ENCODE results near the gene KRCC1. TPM values are rescaled to one million over a fixed set of nuclear protein-coding genes. Genes with fewer than 3 reads are reported as not detected.
"Not testable (repeated sequence)": the region's sequence is repeated elsewhere in the genome, so short reads cannot be mapped to it uniquely, and the experiment has no call there.

The KRCC1 gene
- total RNA-seq, 2 experiments from 2014 or later: 10.6 to 11.0 TPM

DNA sequence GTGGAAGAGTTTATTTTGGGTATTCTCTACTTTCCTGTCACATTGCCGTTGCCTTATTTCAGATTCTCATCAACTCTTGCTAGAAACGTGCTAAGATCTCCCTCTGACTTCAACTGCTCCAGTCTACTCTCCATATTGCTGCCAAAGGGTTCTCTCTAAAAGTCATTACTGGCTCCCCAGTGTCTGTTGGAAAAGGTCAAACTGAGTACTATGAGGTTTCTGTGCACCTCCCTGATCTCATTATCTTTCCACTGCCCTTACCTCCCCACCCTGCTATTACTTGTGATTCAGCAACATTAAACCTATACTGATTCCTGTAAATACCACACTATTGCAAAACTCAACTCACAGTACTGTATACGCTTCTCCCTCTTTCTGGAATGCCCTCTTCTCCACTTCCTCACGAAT, 1.9 kb upstream of the KRCC1 start:
- no peak overlapping the region for H3K27ac Mint-ChIP-seq
- peaks cover 35% of the 10 kb centered on the region for H3K4me1 Mint-ChIP-seq (ENCODE audit: low read depth)
- H3K36me3 Mint-ChIP-seq: peaks cover 19% of the 10 kb centered on the region
- no peaks in the 10 kb centered on the region for H3K9me3 Mint-ChIP-seq
- H3K27me3 Mint-ChIP-seq: no peaks in the 10 kb centered on the region
- CTCF ChIA-PET: no interaction called here
- intact Hi-C loops (cut with micrococcal nuclease): no loop called here
- POLR2A ChIA-PET: no interaction called here
- H3K4me3 Mint-ChIP-seq: no peak overlapping the region
- DNase-seq: no peak

DNA sequence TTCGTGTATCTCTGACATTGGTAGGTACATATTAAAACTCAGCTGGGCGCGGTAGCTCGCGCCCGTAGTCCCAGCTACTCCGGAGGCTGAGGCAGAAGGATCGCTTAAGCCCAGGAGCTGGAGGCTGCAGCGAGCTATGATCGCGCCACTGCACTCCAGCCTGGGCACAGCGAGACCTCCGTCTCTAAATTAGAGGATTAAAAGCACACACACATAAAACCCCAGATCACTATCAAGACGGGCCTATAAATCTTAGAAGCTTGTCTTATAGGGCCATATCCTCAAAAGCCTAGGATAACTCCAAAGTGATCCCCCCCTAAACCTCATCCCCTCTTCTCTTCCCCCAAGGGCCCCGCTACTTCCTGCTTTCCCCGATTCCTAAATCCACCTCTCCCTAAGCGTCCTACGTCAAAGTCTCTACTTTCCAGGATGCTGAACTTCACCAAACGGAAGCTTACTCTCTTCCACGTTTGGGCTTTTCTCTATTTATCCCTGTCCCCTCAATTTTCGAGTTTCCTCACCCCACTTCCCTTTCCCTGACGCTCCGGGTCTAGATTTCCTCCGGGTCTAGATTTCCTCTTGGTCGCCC, 707 bp downstream of the KRCC1 start:
- POLR2A ChIA-PET: interaction anchor here (1.2 to 1.7 kb wide), 2 partner anchors 15 to 39 kb away, joined by 5 to 20 read pairs; partner anchors contain the start of gene RNU2-63P
- H3K9me3 Mint-ChIP-seq: no peaks in the 10 kb centered on the region
- H3K36me3 Mint-ChIP-seq: peaks cover 19% of the 10 kb centered on the region

DNA sequence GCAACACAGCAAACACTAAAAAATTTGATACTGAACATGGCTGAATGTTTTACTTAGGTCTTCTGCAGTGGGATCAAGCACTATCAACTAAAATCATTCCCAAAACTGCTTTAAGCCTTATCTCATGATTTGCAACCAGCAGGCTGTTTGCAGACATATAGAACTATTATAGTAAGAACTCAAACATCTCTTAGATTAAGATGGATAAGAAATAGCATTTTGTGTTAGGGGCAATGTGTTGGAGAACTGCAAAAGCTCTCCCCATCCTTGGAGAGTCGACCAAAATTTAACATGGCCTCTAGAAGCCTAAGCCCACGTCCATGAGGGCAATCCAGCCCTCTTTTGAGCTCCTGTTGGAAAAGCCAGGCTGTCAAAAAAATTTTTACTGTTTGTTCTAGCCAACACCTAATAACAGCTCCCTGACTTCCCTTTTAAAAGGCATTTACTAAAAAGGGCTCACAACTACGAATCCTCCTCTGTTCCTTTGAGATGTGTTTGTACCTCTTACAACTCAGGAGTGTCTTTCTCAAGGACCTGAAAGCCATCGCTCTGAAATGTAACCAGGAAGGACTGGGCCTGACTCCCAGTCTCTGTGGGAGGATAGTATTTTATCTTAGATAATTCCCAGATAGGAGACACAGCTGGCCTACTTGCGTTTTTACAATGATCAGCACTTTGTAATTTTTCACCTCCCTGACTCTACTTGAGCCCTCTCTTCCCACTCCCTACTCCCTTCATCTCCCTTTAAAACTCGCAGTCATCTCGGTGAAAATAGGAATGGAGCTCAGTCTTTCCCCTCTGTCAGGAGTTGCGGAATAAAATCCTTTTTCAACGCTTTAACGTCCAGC, 1.4 kb downstream of the KRCC1 start:
- Mint-ChIP-seq H3K27ac (peak overlapping the region; percentile 96), H3K9me3 (no peaks in the 10 kb centered on the region), H3K36me3 (peaks cover 19% of the 10 kb centered on the region), H3K4me1 (ENCODE audit: low read depth) (peaks cover 57% of the 10 kb centered on the region), H3K27me3 (no peaks in the 10 kb centered on the region), H3K4me3 (peak overlapping the region; percentile 89)
- POLR2A ChIA-PET: interaction anchor here (1.2 to 1.7 kb wide), 2 partner anchors 14 to 38 kb away, joined by 5 to 20 read pairs; partner anchors contain the start of gene RNU2-63P
- CTCF ChIA-PET: interaction anchor here (0.6 to 1.7 kb wide), 4 partner anchors 20 to 106 kb away, joined by 3 to 12 read pairs (median 5); no protein-coding TSS in a partner anchor
- intact Hi-C loops (cut with micrococcal nuclease): no loop called here
- DNase-seq: no peak

More for the DNA sequence above, 707 bp downstream of the KRCC1 start:
- Mint-ChIP-seq H3K27ac (peak overlapping the region; percentile 96), H3K4me1 (ENCODE audit: low read depth) (peaks cover 52% of the 10 kb centered on the region), H3K4me3 (peak overlapping the region; percentile 89), H3K27me3 (no peaks in the 10 kb centered on the region)
- intact Hi-C loops (cut with micrococcal nuclease): loop anchor here (1.0 kb wide), 1 partner anchor 39 kb away; the partner anchor contains the start of gene RNU2-63P
- DNase-seq: no peak
- CTCF ChIA-PET: interaction anchor here (0.6 to 1.7 kb wide), 4 partner anchors 21 to 105 kb away, joined by 3 to 12 read pairs (median 5); no protein-coding TSS in a partner anchor

DNA sequence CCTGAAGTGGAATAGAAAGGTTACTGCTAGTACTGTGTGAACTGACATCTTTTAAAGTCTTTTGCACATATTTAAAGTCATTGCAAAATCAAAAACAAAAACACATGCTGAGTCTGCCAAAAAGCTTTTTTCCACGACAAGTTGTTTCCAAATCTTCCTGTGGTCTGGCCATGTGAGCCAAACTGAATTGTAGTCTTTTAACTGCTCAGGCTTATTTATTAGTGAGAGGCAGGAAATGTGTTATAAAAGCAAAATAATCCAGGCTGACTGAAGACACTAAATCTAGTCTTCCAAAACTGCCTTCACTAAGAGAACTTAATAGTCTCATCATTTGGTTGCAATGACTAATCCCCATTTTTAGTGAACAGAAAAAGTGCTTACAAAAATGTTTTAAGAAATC, 2.3 kb downstream of the KRCC1 start:
- DNase-seq: no peak
- intact Hi-C loops (cut with micrococcal nuclease): no loop called here
- ChIA-PET POLR2A (interaction anchor here (1.0 kb wide), 1 partner anchor 36 kb away, joined by 3 read pairs; no protein-coding TSS in a partner anchor), CTCF (no interaction called here)
- H3K36me3 Mint-ChIP-seq: peaks cover 20% of the 10 kb centered on the region
- H3K4me3 Mint-ChIP-seq: peak overlapping the region; percentile 89
- H3K9me3 Mint-ChIP-seq: no peaks in the 10 kb centered on the region
- H3K4me1 Mint-ChIP-seq (ENCODE audit: low read depth): peaks cover 61% of the 10 kb centered on the region
- peak overlapping the region; percentile 96 for H3K27ac Mint-ChIP-seq
- no peaks in the 10 kb centered on the region for H3K27me3 Mint-ChIP-seq

DNA sequence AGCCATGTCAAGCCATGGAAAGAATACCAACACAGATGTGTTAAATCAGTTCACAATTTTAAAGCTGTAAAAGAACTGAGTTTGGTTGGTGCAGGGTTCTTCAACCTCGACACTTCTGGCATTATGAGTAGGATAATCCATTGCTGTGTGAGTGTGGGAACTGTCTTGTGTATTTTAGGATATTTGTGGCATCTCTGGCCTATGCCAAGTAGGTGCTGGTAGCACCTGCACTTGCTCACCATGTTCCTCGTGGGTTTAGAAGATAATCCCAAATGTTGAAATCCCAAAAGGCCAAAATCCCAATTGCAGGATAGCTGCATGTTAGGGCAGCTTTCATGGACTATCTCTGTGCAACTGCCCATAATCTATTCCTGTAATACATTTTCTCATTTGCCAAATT, 3.8 kb downstream of the KRCC1 start:
- H3K4me1 Mint-ChIP-seq (ENCODE audit: low read depth): peaks cover 64% of the 10 kb centered on the region
- no peak overlapping the region for H3K27ac Mint-ChIP-seq

DNA sequence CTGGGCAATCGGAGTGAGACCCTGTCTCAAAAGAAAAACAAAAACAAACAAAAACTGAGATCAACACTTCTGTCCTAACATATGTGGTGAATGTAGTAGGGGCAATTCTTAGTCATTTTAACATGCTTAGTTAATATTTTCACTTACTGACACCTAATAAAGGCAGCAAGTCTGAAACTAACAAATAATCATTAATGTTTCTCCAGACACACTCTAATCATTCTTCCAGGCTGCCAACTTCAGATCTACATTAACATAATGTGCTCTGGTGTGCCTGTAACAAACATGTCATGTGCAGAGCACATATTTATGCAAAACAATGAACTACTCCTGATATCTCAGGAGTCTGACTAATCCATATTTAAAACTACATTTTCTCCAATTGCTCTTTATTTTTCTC, 6.0 kb downstream of the KRCC1 start:
- intact Hi-C loops (cut with micrococcal nuclease): no loop called here
- Mint-ChIP-seq H3K4me3 (no peak overlapping the region), H3K27me3 (no peaks in the 10 kb centered on the region), H3K36me3 (peaks cover 12% of the 10 kb centered on the region), H3K4me1 (ENCODE audit: low read depth) (peaks cover 64% of the 10 kb centered on the region), H3K27ac (no peak overlapping the region), H3K9me3 (no peaks in the 10 kb centered on the region)
- CTCF ChIA-PET: interaction anchor here (0.7 to 4.5 kb wide), 4 partner anchors 10 to 110 kb away, joined by 3 to 30 read pairs (median 4); no protein-coding TSS in a partner anchor
- POLR2A ChIA-PET: no interaction called here
- DNase-seq: no peak

More for the DNA sequence above, 3.8 kb downstream of the KRCC1 start:
- POLR2A ChIA-PET: no interaction called here
- peaks cover 20% of the 10 kb centered on the region for H3K36me3 Mint-ChIP-seq
- no peaks in the 10 kb centered on the region for H3K9me3 Mint-ChIP-seq
- no peak for DNase-seq
- CTCF ChIA-PET: no interaction called here
- intact Hi-C loops (cut with micrococcal nuclease): no loop called here
- H3K27me3 Mint-ChIP-seq: no peaks in the 10 kb centered on the region
- H3K4me3 Mint-ChIP-seq: no peak overlapping the region

DNA sequence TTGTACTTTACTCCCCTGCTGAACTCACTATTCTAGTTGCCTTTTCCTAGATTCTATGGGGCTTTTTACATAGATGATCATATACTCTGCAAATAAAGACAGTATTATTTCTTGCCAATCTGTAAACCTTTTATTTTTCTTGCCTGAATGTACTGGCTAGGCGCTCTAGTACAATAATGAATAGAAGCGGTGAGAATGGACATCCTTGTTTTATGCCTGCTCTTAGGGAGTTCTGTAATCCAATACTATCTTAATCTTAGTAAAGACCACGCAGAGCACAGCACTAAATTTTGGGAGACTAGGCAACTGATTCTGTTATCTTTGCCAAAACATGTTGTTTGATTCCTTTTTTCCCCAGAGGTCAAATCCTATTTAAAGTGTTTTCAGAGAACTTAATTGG, 7.0 kb downstream of the KRCC1 start:
- CTCF ChIA-PET: interaction anchor here (0.6 to 4.5 kb wide), 4 partner anchors 9 to 407 kb away, joined by 3 to 30 read pairs (median 4); no protein-coding TSS in a partner anchor
- Mint-ChIP-seq H3K4me1 (ENCODE audit: low read depth) (peaks cover 56% of the 10 kb centered on the region), H3K27me3 (no peaks in the 10 kb centered on the region), H3K36me3 (peaks cover 12% of the 10 kb centered on the region), H3K27ac (no peak overlapping the region), H3K4me3 (no peak overlapping the region), H3K9me3 (no peaks in the 10 kb centered on the region)
- POLR2A ChIA-PET: no interaction called here
- intact Hi-C loops (cut with micrococcal nuclease): no loop called here
- DNase-seq: no peak

DNA sequence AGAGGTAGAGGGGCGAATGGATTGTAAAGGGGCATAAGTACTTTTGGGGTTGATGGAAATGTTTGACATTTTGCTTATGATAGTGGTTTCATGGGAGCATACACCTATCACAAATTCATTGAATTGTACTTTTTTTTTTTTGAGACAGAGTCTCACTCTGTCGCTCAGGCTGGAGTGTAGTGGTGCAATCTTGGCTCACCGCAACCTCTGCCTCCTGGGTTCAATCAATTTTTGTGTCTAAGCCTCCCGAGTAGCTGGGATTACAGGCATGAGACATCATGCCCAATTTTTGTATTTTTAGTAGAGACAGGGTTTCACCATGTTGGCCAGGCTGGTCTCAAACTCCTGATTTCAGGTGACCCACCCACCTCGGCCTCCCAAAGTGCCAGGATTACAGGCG, 10.0 kb downstream of the KRCC1 start:
- H3K36me3 Mint-ChIP-seq; H3K27me3 Mint-ChIP-seq; intact Hi-C loops (cut with micrococcal nuclease); H3K9me3 Mint-ChIP-seq; DNase-seq; H3K27ac Mint-ChIP-seq; H3K4me3 Mint-ChIP-seq; POLR2A ChIA-PET: not testable (repeated sequence)
- CTCF ChIA-PET: interaction anchor here (0.7 kb wide), 1 partner anchor 15 kb away, joined by 3 read pairs; no protein-coding TSS in a partner anchor
- H3K4me1 Mint-ChIP-seq (ENCODE audit: low read depth): peaks cover 54% of the 10 kb centered on the region

DNA sequence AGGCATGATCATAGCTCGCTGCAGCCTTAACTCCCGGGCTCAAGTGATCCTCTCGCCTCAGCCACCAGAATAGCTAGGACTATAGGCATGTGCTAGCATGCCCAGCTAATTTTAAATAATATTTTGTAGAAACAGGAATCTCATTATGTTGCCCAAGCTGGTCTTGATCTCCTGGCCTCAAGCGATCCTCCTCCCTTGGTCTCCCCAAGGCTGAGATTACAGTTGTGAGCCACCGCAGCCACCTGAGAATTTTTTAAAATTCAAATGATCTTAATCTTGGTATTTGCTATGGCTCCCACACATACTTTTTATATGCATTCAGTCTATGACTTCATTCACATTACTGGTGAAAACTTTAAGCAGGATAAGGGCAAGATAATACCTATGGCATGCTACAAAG, 13.1 kb downstream of the KRCC1 start:
- no peaks in the 10 kb centered on the region for H3K9me3 Mint-ChIP-seq
- POLR2A ChIA-PET: no interaction called here
- intact Hi-C loops (cut with micrococcal nuclease): no loop called here
- H3K4me1 Mint-ChIP-seq (ENCODE audit: low read depth): peaks cover 51% of the 10 kb centered on the region
- CTCF ChIA-PET: no interaction called here
- H3K4me3 Mint-ChIP-seq: no peak overlapping the region
- no peak overlapping the region for H3K27ac Mint-ChIP-seq
- H3K27me3 Mint-ChIP-seq: no peaks in the 10 kb centered on the region
- peaks cover 6% of the 10 kb centered on the region for H3K36me3 Mint-ChIP-seq
- DNase-seq: no peak

DNA sequence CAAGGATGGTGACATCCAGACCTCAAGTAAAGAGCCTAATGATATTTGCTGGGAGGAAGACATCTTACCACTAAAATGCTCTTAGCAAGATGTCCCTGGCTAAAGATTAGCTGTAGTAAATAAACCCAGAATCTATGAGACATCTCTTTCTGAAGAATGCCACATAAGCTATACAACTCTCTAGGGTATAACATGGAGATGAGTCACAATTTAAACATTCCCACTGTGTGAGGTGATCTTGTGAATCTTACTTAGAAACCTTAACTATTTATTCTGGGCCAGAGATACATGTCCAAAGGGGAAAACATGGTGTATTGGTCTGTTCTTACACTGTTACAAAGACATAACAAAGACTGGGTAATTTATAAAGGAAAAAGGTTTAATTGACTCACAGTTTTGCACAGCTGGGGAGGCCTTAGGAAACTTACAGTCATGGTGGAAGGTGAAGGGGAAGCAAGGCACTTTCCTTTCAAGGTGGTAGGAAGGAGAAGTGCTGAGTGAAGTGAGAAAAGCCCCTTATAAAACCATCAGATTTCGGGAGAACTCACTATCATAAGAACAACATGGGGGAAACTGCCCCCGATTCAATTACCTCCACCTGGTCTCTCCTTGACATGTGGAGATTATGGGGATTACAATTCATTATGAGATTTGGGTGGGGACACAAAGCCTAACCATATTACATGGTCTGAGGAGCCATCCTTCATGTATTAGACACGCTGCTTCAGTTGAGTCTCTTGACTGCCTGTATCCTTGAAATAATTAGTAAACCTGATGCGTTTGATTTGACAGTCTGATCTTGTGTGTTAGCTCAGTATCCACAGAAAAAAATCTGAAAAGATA, 17.1 kb downstream of the KRCC1 start:
- Mint-ChIP-seq H3K9me3 (no peaks in the 10 kb centered on the region), H3K27me3 (no peaks in the 10 kb centered on the region), H3K27ac (peak overlapping the region; percentile 57), H3K36me3 (peaks cover 21% of the 10 kb centered on the region), H3K4me3 (no peak overlapping the region), H3K4me1 (ENCODE audit: low read depth) (peaks cover 47% of the 10 kb centered on the region)
- CTCF ChIA-PET: interaction anchor here (0.9 to 1.6 kb wide), 3 partner anchors 11 to 122 kb away, joined by 3 to 5 read pairs (median 4); no protein-coding TSS in a partner anchor
- no peak for DNase-seq
- intact Hi-C loops (cut with micrococcal nuclease): no loop called here
- POLR2A ChIA-PET: interaction anchor here (5.0 kb wide), 1 partner anchor 22 kb away, joined by 22 read pairs; the partner anchor contains the start of gene RNU2-63P

DNA sequence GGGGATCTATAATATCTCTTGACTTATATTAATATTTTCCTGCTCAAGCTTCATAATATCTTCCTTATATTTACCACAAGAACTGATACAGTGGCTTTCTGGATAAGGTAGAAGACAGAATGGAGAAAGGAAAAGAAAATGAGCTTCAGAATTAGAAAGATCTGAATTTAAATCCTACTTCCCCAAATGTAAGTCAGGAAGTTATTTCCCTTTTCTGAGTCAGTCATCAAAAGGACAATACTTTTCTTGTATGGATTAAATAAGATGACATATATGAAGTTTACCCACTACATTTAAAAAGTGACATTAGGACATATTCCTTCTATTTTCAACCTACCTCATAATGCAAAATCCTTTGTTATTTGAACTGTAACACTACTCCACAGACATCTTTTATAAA, 19.0 kb downstream of the KRCC1 start:
- no peaks in the 10 kb centered on the region for H3K9me3 Mint-ChIP-seq
- intact Hi-C loops (cut with micrococcal nuclease): no loop called here
- DNase-seq: no peak
- H3K27ac Mint-ChIP-seq: no peak overlapping the region
- peaks cover 38% of the 10 kb centered on the region for H3K4me1 Mint-ChIP-seq (ENCODE audit: low read depth)
- ChIA-PET CTCF (interaction anchor here (0.6 to 0.8 kb wide), 2 partner anchors 94 to 591 kb away, joined by 3 read pairs; no protein-coding TSS in a partner anchor), POLR2A (interaction anchor here (5.0 kb wide), 1 partner anchor 20 kb away, joined by 22 read pairs; the partner anchor contains the start of gene RNU2-63P)
- H3K36me3 Mint-ChIP-seq: peaks cover 29% of the 10 kb centered on the region
- no peak overlapping the region for H3K4me3 Mint-ChIP-seq
- H3K27me3 Mint-ChIP-seq: no peaks in the 10 kb centered on the region

All from activated CD4-positive, alpha-beta memory T cell treated with anti-CD3 and anti-CD28 coated beads for 36 hours (primary cell).